Measurements from ENCODE around the gene NEGR1. TPM values are rescaled to one million over a fixed set of nuclear protein-coding genes. Genes with fewer than 3 reads are reported as not detected.

NEGR1 gene
- total and polyA plus RNA-seq, 2 experiments from 2014 or later, result 0.57 to 0.94 TPM

DNA sequence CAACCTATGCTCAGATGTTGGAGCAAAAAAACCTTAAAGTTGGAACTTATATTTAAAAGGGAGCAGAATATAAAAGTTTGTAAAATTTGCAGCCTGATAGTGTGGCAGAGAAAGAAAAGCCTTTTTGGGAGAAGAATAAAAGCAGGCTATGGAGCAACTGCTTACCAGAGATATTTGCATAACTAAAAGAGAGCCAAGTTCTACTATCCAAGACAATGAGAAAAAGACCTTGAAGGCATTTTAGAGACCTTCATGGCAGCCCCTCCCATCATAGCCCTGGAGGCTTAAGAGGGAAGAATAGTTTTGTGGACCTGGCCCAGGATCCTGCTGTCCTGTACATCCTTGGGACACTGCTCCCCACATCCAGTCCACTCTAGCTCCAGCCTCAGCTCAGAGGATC is 889.0 kb downstream of the NEGR1 start:
- Mint-ChIP-seq H3K27me3 (ENCODE audit: insufficient read depth, low read depth, poor library complexity) (peaks cover 8% of the 10 kb centered on the region), H3K4me1 (peaks cover 10% of the 10 kb centered on the region), H3K36me3 (ENCODE audit: low read depth) (peaks cover 18% of the 10 kb centered on the region; the same call in 2 of the 3 replicates), H3K4me3 (no peak overlapping the region), H3K27ac (no peak overlapping the region), H3K9me3 (peaks cover 24% of the 10 kb centered on the region)
- DNase-seq (ENCODE audit: low spot score) (peak; percentile 58), ATAC-seq (peak; percentile 93)
- Histone ChIP-seq H4K20me1 (replicated peaks; ENCODE audit: insufficient read depth) (no peaks in the 10 kb centered on the region), H3K27me3 (ENCODE audit: insufficient read depth) (peaks cover 32% of the 10 kb centered on the region), H3K9me2 (ENCODE audit: insufficient read depth) (no peaks in the 10 kb centered on the region; the same call in 1 of the 2 replicates), H3K4me2 (no peak overlapping the region), H3K4me3 (no peak overlapping the region), H3K36me3 (ENCODE audit: insufficient read depth) (0 out of 2 replicates have a peak, but pooled peaks cover 4% of the 10 kb centered on the region), H2AFZ (no peak overlapping the region), H3K4me1 (ENCODE audit: insufficient read depth) (peaks cover 8% of the 10 kb centered on the region; the same call in 1 of the 2 replicates), H3K79me2 (replicated peaks; ENCODE audit: insufficient read depth) (no peaks in the 10 kb centered on the region), H3K27ac (ENCODE audit: low read depth) (no peak overlapping the region), H3F3A (replicated peaks; ENCODE audit: low read depth) (no peaks in the 10 kb centered on the region)
- TF ChIP-seq, protein P1, sequence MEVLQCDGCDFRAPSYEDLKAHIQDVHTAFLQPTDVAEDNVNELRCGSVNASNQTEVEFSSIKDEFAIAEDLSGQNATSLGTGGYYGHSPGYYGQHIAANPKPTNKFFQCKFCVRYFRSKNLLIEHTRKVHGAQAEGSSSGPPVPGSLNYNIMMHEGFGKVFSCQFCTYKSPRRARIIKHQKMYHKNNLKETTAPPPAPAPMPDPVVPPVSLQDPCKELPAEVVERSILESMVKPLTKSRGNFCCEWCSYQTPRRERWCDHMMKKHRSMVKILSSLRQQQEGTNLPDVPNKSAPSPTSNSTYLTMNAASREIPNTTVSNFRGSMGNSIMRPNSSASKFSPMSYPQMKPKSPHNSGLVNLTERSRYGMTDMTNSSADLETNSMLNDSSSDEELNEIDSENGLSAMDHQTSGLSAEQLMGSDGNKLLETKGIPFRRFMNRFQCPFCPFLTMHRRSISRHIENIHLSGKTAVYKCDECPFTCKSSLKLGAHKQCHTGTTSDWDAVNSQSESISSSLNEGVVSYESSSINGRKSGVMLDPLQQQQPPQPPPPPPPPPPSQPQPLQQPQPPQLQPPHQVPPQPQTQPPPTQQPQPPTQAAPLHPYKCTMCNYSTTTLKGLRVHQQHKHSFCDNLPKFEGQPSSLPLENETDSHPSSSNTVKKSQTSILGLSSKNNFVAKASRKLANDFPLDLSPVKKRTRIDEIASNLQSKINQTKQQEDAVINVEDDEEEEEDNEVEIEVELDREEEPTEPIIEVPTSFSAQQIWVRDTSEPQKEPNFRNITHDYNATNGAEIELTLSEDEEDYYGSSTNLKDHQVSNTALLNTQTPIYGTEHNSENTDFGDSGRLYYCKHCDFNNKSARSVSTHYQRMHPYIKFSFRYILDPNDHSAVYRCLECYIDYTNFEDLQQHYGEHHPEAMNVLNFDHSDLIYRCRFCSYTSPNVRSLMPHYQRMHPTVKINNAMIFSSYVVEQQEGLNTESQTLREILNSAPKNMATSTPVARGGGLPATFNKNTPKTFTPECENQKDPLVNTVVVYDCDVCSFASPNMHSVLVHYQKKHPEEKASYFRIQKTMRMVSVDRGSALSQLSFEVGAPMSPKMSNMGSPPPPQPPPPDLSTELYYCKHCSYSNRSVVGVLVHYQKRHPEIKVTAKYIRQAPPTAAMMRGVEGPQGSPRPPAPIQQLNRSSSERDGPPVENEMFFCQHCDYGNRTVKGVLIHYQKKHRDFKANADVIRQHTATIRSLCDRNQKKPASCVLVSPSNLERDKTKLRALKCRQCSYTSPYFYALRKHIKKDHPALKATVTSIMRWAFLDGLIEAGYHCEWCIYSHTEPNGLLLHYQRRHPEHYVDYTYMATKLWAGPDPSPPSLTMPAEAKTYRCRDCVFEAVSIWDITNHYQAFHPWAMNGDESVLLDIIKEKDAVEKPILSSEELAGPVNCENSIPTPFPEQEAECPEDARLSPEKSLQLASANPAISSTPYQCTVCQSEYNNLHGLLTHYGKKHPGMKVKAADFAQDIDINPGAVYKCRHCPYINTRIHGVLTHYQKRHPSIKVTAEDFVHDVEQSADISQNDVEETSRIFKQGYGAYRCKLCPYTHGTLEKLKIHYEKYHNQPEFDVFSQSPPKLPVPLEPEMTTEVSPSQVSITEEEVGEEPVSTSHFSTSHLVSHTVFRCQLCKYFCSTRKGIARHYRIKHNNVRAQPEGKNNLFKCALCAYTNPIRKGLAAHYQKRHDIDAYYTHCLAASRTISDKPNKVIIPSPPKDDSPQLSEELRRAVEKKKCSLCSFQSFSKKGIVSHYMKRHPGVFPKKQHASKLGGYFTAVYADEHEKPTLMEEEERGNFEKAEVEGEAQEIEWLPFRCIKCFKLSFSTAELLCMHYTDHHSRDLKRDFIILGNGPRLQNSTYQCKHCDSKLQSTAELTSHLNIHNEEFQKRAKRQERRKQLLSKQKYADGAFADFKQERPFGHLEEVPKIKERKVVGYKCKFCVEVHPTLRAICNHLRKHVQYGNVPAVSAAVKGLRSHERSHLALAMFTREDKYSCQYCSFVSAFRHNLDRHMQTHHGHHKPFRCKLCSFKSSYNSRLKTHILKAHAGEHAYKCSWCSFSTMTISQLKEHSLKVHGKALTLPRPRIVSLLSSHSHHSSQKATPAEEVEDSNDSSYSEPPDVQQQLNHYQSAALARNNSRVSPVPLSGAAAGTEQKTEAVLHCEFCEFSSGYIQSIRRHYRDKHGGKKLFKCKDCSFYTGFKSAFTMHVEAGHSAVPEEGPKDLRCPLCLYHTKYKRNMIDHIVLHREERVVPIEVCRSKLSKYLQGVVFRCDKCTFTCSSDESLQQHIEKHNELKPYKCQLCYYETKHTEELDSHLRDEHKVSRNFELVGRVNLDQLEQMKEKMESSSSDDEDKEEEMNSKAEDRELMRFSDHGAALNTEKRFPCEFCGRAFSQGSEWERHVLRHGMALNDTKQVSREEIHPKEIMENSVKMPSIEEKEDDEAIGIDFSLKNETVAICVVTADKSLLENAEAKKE (CRISPR knock-in tag; IDR thresholded peaks at IDR 0.05), result 0 out of 2 replicates have a peak, but pooled peaks have one; percentile 13
- TF ChIP-seq, protein P2, sequence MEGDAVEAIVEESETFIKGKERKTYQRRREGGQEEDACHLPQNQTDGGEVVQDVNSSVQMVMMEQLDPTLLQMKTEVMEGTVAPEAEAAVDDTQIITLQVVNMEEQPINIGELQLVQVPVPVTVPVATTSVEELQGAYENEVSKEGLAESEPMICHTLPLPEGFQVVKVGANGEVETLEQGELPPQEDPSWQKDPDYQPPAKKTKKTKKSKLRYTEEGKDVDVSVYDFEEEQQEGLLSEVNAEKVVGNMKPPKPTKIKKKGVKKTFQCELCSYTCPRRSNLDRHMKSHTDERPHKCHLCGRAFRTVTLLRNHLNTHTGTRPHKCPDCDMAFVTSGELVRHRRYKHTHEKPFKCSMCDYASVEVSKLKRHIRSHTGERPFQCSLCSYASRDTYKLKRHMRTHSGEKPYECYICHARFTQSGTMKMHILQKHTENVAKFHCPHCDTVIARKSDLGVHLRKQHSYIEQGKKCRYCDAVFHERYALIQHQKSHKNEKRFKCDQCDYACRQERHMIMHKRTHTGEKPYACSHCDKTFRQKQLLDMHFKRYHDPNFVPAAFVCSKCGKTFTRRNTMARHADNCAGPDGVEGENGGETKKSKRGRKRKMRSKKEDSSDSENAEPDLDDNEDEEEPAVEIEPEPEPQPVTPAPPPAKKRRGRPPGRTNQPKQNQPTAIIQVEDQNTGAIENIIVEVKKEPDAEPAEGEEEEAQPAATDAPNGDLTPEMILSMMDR (conservative IDR thresholded peaks at IDR 0.05; ENCODE audit: low read depth in 2 of 2), result no peak

DNA sequence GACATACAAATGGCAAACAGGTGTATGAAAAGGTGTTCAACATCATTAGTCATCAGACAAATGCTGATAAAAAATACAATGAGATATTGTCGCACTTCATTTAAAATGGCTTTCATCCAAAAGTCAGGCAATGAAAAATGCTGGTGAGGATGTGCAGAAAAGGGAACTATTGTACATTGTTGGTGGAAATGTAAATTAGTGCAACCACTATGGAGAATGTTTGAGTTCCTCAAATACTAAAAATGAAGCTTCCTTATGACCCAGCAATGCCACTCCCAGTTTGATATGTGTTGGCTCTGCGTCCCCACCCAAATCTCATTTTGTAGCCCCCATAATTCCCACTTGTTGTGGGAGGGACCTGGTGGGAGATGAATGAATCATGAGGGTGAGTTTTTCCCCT is 891.8 kb downstream of the NEGR1 start:
- Histone ChIP-seq H3F3A (replicated peaks; ENCODE audit: low read depth) (no peaks in the 10 kb centered on the region), H3K4me1 (ENCODE audit: insufficient read depth) (peaks cover 8% of the 10 kb centered on the region; the same call in 1 of the 2 replicates), H3K36me3 (ENCODE audit: insufficient read depth) (0 out of 2 replicates have a peak, but pooled peaks cover 4% of the 10 kb centered on the region), H3K27me3 (ENCODE audit: insufficient read depth) (peaks cover 32% of the 10 kb centered on the region), H3K4me3 (no peak overlapping the region), H3K9me2 (ENCODE audit: insufficient read depth) (no peaks in the 10 kb centered on the region; the same call in 1 of the 2 replicates), H2AFZ (no peak overlapping the region), H4K20me1 (replicated peaks; ENCODE audit: insufficient read depth) (no peaks in the 10 kb centered on the region), H3K27ac (ENCODE audit: low read depth) (no peak overlapping the region), H3K4me2 (no peak overlapping the region), H3K79me2 (replicated peaks; ENCODE audit: insufficient read depth) (no peaks in the 10 kb centered on the region)
- Mint-ChIP-seq H3K4me3 (no peak overlapping the region), H3K27ac (no peak overlapping the region), H3K9me3 (peaks cover 24% of the 10 kb centered on the region), H3K4me1 (peaks cover 10% of the 10 kb centered on the region), H3K27me3 (ENCODE audit: insufficient read depth, low read depth, poor library complexity) (peaks cover 8% of the 10 kb centered on the region), H3K36me3 (ENCODE audit: low read depth) (peaks cover 18% of the 10 kb centered on the region; the same call in 2 of the 3 replicates)
- DNase-seq (ENCODE audit: low spot score) (no peak), ATAC-seq (no peak)
- TF ChIP-seq NANOG (IDR thresholded peaks at IDR 0.05; ENCODE audit: borderline replicate concordance) (no peak), EZH2 (IDR thresholded peaks at IDR 0.05; ENCODE audit: low read depth, unreplicated experiment) (no peak), JUNB (IDR thresholded peaks at IDR 0.05; ENCODE audit: unreplicated experiment) (no peak), ZNF114 (CRISPR knock-in tag; IDR thresholded peaks at IDR 0.05) (no peak), POLR2AphosphoS5 (IDR thresholded peaks at IDR 0.05; ENCODE audit: low read depth) (no peak), CREB1 (CRISPR knock-in tag; IDR thresholded peaks at IDR 0.05; ENCODE audit: low read depth) (no peak)
- TF ChIP-seq, protein P3, sequence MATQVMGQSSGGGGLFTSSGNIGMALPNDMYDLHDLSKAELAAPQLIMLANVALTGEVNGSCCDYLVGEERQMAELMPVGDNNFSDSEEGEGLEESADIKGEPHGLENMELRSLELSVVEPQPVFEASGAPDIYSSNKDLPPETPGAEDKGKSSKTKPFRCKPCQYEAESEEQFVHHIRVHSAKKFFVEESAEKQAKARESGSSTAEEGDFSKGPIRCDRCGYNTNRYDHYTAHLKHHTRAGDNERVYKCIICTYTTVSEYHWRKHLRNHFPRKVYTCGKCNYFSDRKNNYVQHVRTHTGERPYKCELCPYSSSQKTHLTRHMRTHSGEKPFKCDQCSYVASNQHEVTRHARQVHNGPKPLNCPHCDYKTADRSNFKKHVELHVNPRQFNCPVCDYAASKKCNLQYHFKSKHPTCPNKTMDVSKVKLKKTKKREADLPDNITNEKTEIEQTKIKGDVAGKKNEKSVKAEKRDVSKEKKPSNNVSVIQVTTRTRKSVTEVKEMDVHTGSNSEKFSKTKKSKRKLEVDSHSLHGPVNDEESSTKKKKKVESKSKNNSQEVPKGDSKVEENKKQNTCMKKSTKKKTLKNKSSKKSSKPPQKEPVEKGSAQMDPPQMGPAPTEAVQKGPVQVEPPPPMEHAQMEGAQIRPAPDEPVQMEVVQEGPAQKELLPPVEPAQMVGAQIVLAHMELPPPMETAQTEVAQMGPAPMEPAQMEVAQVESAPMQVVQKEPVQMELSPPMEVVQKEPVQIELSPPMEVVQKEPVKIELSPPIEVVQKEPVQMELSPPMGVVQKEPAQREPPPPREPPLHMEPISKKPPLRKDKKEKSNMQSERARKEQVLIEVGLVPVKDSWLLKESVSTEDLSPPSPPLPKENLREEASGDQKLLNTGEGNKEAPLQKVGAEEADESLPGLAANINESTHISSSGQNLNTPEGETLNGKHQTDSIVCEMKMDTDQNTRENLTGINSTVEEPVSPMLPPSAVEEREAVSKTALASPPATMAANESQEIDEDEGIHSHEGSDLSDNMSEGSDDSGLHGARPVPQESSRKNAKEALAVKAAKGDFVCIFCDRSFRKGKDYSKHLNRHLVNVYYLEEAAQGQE (IDR thresholded peaks at IDR 0.05; ENCODE audit: unreplicated experiment), result no peak

Measured in GM23338 (cell line).